ENCODE data around the gene ANKRD1.
A peak's percentile ranks its signal among the peaks of the same experiment; 100 is the strongest.
"Not testable (repeated sequence)": the region's sequence is repeated elsewhere in the genome, so short reads cannot be mapped to it uniquely, and the experiment has no call there.

ANKRD1 gene

GRCh38 chr10:90912854-90913479, 7.9 kb downstream of the ANKRD1 start:
- no peak for DNase-seq (ENCODE audit: low read depth, low spot score)

GRCh38 chr10:90912174-90912573, 8.7 kb downstream of the ANKRD1 start:
- DNase-seq (ENCODE audit: low read depth, low spot score): no peak

GRCh38 chr10:90911133-90912051, 9.5 kb downstream of the ANKRD1 start:
- DNase-seq (ENCODE audit: low read depth, low spot score): no peak

DNA sequence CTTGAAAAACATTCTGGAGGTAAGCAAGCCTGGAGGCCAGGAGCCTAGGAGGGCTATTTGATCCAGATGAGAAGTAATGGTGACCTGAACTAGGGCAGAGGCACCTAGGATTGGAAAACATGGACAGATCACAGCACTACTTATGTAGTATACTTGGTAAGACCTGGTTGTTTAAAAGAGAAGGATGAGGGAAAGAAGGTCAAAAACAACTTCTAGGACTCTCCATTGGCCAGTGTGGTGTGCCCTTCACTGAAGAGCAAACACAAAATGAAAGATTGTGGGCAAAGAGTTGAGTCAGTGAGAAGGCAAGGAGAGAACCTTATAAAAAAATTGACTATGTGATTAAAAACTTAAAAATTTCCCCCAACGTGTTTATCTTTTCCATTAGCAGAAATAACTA, 14.3 kb downstream of the ANKRD1 start:
- DNase-seq (ENCODE audit: low read depth, low spot score): no peak

- DNase-seq (ENCODE audit: low read depth, low spot score): no peak
Measured at GRCh38 chr10:90905925-90906324, 15.0 kb downstream of the ANKRD1 start.

- not testable (repeated sequence) for DNase-seq (ENCODE audit: low read depth, low spot score)
Measured at GRCh38 chr10:90896916-90897315, 24.0 kb downstream of the ANKRD1 start.

GRCh38 chr10:90893190-90893589, 27.7 kb downstream of the ANKRD1 start:
- no peak for DNase-seq (ENCODE audit: low read depth, low spot score)

DNA sequence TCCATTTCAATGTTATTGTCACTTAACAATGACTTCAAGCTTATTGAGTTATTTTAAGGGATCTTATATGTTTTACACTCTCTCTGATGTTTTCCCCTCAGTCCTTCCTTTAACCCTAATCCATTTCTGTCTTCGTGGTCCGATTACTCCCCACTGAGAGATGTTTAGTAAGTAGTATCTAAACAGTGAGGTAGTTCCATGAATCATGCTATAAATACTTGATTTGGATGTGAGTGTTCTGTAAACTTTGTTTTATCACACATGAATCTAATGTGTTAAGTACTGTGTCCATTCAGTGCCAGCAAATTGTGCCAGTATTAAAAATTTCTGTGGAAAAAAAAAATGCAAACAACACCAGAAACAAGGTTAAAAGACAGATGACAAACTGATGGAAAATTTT, 30.5 kb downstream of the ANKRD1 start:
- no peak for DNase-seq (ENCODE audit: low read depth, low spot score)

DNA sequence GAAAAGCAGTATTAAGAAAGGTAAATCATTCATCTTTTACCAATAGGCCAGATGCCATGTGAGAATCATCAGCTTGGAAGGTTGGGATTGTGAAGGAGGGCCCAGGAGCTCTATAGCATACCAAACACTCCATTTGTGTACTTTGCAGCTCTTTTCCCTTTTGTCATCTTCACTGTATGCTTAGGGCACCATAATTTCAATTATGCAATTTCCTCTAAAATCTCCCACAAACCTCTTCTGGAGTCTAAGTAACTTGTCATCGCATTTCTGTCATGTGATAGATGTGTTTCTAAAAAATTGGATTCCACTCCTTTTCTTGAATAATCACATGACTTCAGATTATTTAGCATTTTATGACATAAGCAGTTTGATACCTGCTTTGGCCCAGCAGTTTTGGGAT, 31.3 kb downstream of the ANKRD1 start:
- no peak for DNase-seq (ENCODE audit: low read depth, low spot score)

GRCh38 chr10:90888387-90888786, 32.5 kb downstream of the ANKRD1 start:
- DNase-seq (ENCODE audit: low read depth, low spot score): no peak

GRCh38 chr10:90887555-90887954, 33.3 kb downstream of the ANKRD1 start:
- DNase-seq (ENCODE audit: low read depth, low spot score): no peak

GRCh38 chr10:90885176-90885575, 35.7 kb downstream of the ANKRD1 start:
- DNase-seq (ENCODE audit: low read depth, low spot score): no peak

- no peak for DNase-seq (ENCODE audit: low read depth, low spot score)
Measured at GRCh38 chr10:90884431-90884830, 36.5 kb downstream of the ANKRD1 start.

- DNase-seq (ENCODE audit: low read depth, low spot score): not testable (repeated sequence)
Measured at GRCh38 chr10:90880059-90880719, 40.7 kb downstream of the ANKRD1 start.

DNA sequence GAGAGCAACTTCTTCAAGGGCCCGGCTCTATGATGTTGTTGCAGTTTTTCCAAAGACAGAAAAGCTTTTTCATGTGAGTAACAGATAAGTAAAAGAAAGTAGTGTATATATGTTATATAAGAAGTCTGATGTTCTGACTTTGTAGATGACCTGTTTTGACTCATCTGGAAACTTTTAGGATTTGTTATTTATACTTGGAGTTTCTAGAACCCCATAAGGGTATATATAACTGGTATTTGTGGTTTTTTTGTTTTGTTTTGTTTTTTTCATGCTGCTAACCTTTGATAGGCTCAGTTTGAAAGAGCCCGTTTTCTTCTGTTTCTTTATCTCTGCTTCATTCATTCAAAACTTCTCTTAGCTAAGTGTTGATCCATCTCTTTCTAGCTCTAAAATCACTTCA, 41.8 kb downstream of the ANKRD1 start:
- DNase-seq (ENCODE audit: low read depth, low spot score): no peak

DNA sequence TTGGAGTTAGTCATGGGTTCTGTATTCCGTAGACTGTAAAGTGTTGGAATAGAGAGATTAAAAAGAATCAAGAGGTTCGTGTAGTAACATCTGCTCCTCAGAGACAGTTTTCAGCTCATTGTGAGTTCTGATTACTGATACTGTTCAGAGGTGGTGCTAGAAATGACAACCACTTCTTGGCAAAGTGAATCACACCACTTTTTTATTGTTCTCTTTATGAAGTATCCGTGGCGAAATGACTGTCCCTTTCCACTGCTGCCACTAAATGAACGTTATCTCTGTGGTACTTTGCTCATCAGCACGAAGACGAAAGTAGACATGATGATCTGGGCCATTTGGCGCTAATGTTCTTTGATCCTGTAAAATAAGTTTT, 48.3 kb downstream of the ANKRD1 start:
- DNase-seq (ENCODE audit: low read depth, low spot score): no peak

GRCh38 chr10:90871766-90872647, 48.9 kb downstream of the ANKRD1 start, which contains the start of gene RPP30:
RPP30 (plus strand) TSS chr10:90871974; CDS start chr10:90871987, 13 bp downstream.
- peak; percentile 57 for DNase-seq (ENCODE audit: low read depth, low spot score)

DNA sequence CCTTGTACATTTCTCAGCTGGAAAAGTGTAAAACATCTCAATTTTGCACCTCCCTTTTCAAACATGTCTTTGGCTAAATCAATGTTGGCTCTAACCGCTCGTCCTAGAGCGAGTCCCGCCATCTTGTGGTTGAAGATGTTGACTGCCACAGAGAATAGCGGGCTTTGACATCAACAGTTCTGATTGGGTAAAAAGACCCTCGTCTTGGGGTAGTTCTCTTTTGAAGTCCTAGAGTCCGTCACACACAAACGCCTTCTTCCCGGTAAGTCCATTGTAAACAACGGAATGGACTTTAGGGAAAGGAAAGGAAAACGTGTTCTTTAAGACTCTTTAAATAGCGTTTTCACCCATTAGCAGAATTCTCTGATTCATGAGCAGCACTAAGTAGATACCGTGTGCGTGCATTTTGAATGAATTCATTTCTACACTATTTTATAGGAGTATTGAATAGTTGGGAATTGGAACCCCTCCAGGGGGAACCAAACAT, 49.6 kb downstream of the ANKRD1 start:
- no peak for DNase-seq (ENCODE audit: low read depth, low spot score)

DNA sequence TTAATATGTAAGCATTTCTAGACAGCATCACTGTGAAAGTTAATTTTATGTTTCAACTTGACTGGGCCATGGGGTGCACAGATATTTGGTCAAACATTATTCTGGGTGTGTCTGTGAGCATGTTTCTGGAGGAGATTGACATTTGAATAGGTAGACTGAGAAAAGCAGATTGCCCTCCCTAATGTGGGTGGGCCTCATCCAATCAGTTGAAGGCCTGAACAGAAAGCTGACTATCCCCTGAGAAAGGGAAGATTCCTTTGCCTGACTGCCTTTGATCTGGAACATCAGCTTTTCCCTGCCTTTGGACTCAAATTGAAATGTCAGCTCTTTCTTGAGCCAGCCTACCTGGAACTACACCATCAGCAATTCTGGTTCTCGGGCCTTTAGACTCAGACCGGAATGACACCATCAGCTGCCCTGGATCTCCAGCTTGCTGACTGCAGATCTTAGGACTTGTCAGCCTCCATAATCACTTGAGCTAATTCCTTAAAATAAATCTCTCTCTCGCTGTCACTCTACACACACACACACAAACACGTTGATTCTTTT, 54.8 kb downstream of the ANKRD1 start:
- no peak for DNase-seq (ENCODE audit: low read depth, low spot score)

- no peak for DNase-seq (ENCODE audit: low read depth, low spot score)
Measured at GRCh38 chr10:90865401-90865800, 55.5 kb downstream of the ANKRD1 start.

GRCh38 chr10:90862908-90863514, 57.9 kb downstream of the ANKRD1 start:
- no peak for DNase-seq (ENCODE audit: low read depth, low spot score)

Measured in activated naive CD8-positive, alpha-beta T cell treated with anti-CD3 and anti-CD28 coated beads, Interleukin-2, amount 50 U/mL, for 16 hours (primary cell).